Panc1 (cell line): Measurements from ENCODE around the gene POLR1C. TPM values are rescaled to one million over a fixed set of nuclear protein-coding genes. Genes with fewer than 3 reads are reported as not detected.
A peak's percentile ranks its signal among the peaks of the same experiment; 100 is the strongest.

Source experiments
- ATAC-seq: fragments of 200-7000 bp; cut with Tn5 transposase; 2 replicates; pipeline ENCODE4 v1.9.1; 2020; ENCODE audit warnings: mild to moderate bottlenecking, moderate library complexity
- BruUV-seq: library from RNA; stranded (reverse); fragments of 400-500 nt; replicated peaks from 2 replicates; lab custom pipeline; 2021; lab: Mats Ljungman, UMichigan
- CTCF ChIA-PET: fragments of 300-600 bp; sonication (Branson Sonifier 250); formaldehyde crosslinking; loops from one replicate; lab custom pipeline; 2022; ENCODE audit warnings: antibody characterized with exemption; lab: Charles Lee
- POLR2A ChIA-PET: fragments of 300-600 bp; sonication (Branson Sonifier 250); formaldehyde crosslinking; loops from one replicate; lab custom pipeline; 2022; ENCODE audit warnings: antibody characterized with exemption; lab: Charles Lee
- DNase-seq: peaks from one replicate; pipeline ENCODE4 v3.0.0-alpha.2; 2010; ENCODE audit warnings: low read depth, low spot score
- H3K27ac ChIP-seq: 2 replicates; pipeline ENCODE4 v1.5.1; 2011; ENCODE audit warnings: mild to moderate bottlenecking, low read length, inconsistent platforms
- H3K27me3 ChIP-seq: fragments of 200-500 bp; sonication (Bioruptor generic); 2 replicates; pipeline ENCODE4 v1.6.0; 2014; ENCODE audit warnings: low read length, inconsistent platforms; ENCODE audit not compliant: control insufficient read depth, insufficient read depth
- H3K36me3 ChIP-seq: fragments of 200-500 bp; sonication (Bioruptor generic); 2 replicates; pipeline ENCODE4 v1.5.1; 2014; ENCODE audit warnings: inconsistent platforms, mild to moderate bottlenecking, low read length, moderate library complexity; ENCODE audit not compliant: control insufficient read depth, insufficient read depth
- H3K4me1 ChIP-seq: 2 replicates; pipeline ENCODE4 v1.5.1; 2011; ENCODE audit warnings: inconsistent platforms, mild to moderate bottlenecking, low read length, moderate library complexity; ENCODE audit not compliant: control insufficient read depth, insufficient read depth
- H3K4me3 ChIP-seq, 2 experiments: 2 replicates each; pipeline ENCODE4 v1.5.1; 2011 to 2012; ENCODE audit warnings: low read depth in 2 of 2, low read length in 2 of 2, mild to moderate bottlenecking in 2 of 2, inconsistent platforms in 1 of 2, moderate library complexity in 1 of 2
- H3K9me3 ChIP-seq: fragments of 200-500 bp; sonication (Bioruptor generic); 2 replicates; pipeline ENCODE4 v1.5.1; 2014; ENCODE audit warnings: low read depth, mild to moderate bottlenecking, inconsistent platforms, low read length, moderate library complexity; ENCODE audit not compliant: control insufficient read depth, insufficient read depth
- POLR2AphosphoS5 ChIP-seq: IDR thresholded peaks from 2 replicates; pipeline ENCODE4 v1.6.1; 2012; ENCODE audit warnings: mild to moderate bottlenecking, low read depth, low read length, moderate library complexity
- SIN3A ChIP-seq: IDR thresholded peaks from 2 replicates; pipeline ENCODE4 v1.6.1; 2012; ENCODE audit warnings: low read depth, mild to moderate bottlenecking, low read length, moderate library complexity, borderline replicate concordance; ENCODE audit not compliant: insufficient read depth
- TCF7L2 ChIP-seq: IDR thresholded peaks from 2 replicates; pipeline ENCODE4 v1.6.1; 2011; ENCODE audit warnings: mild to moderate bottlenecking, low read depth, low read length, inconsistent platforms
- in situ Hi-C: cut with HindIII; loops from 2 replicates; pipeline ENCODE4 v1.10.0; 2016; ENCODE audit warnings: low sequenced_read_pairs, low pct_unique_long_range_greater_than_20kb
- intact Hi-C: fragments of 100-400 bp; cut with micrococcal nuclease; formaldehyde crosslinking; loops from one replicate; pipeline ENCODE4 v1.10.0; 2022; ENCODE audit not compliant: unreplicated experiment
- total RNA-seq: library from RNA; stranded (reverse); gene quantifications from one replicate; pipeline ENCODE4 v1.2.1, GENCODE V29; 2021; ENCODE audit not compliant: unreplicated experiment
- TF ChIP-seq, protein P1 (sequence below), 2 experiments: IDR thresholded peaks; 2 replicates each; pipeline ENCODE4 v1.6.1; 2011 to 2012; ENCODE audit warnings: low read depth in 2 of 2, control low read depth in 1 of 2, low read length in 1 of 2, mild to moderate bottlenecking in 1 of 2, moderate library complexity in 1 of 2; ENCODE audit not compliant: insufficient read depth in 1 of 2
- TF ChIP-seq, protein P2 (sequence below): fragments of 450-650 bp; IDR thresholded peaks from 2 replicates; pipeline ENCODE4 v1.5.1; 2017; ENCODE audit warnings: mild to moderate bottlenecking

The POLR1C gene
- total RNA-seq, 1 experiment from 2014 or later = 65.1 TPM

DNA sequence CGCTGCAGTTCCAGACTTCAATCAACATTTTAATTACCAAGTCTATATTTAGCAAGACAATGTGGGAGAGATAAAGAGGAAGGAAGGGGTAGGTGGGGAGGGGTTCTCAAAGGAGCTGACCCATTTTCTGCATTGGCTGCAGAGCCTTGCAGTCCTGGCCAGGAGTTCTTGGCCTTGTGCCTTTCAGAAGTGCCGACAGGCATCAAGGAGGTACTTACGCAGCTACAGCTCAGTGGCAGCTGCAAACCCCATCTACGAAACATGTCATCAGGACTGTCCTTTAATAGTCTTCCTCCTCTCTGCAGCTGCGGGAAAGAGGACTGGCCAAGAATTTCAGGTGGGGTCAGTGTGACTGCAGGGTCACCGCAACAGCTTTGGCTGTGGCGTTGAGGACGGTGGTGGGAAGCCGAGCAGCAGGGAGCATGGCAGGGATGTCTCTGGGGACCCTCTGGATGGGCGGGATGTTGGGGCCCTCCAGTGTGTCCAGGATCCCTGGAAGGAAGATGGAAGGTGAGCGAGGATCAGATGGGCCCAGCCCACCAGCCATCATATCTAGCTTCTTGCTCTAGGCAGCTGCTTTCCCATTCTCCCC, 5.0 kb upstream of the POLR1C start:
- H3K27me3 ChIP-seq = no peaks in the 10 kb centered on the region
- in situ Hi-C loops (no loop called here), intact Hi-C loops (no loop called here)
- no peak overlapping the region for H3K27ac ChIP-seq
- peaks cover 20% of the 10 kb centered on the region for H3K4me1 ChIP-seq
- no peak overlapping the region for H3K4me3 ChIP-seq
- DNase-seq = no peak
- no peak for ATAC-seq
- CTCF ChIA-PET = no interaction called here
- no peak for TF ChIP-seq TCF7L2
- TF ChIP-seq, protein P1, sequence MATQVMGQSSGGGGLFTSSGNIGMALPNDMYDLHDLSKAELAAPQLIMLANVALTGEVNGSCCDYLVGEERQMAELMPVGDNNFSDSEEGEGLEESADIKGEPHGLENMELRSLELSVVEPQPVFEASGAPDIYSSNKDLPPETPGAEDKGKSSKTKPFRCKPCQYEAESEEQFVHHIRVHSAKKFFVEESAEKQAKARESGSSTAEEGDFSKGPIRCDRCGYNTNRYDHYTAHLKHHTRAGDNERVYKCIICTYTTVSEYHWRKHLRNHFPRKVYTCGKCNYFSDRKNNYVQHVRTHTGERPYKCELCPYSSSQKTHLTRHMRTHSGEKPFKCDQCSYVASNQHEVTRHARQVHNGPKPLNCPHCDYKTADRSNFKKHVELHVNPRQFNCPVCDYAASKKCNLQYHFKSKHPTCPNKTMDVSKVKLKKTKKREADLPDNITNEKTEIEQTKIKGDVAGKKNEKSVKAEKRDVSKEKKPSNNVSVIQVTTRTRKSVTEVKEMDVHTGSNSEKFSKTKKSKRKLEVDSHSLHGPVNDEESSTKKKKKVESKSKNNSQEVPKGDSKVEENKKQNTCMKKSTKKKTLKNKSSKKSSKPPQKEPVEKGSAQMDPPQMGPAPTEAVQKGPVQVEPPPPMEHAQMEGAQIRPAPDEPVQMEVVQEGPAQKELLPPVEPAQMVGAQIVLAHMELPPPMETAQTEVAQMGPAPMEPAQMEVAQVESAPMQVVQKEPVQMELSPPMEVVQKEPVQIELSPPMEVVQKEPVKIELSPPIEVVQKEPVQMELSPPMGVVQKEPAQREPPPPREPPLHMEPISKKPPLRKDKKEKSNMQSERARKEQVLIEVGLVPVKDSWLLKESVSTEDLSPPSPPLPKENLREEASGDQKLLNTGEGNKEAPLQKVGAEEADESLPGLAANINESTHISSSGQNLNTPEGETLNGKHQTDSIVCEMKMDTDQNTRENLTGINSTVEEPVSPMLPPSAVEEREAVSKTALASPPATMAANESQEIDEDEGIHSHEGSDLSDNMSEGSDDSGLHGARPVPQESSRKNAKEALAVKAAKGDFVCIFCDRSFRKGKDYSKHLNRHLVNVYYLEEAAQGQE (IDR thresholded peaks at IDR 0.05; ENCODE audit: insufficient read depth in 1 of 2, low read depth in 2 of 2, low read length in 1 of 2) = no peak
- TF ChIP-seq POLR2AphosphoS5 = no peak
- TF ChIP-seq, protein P2, sequence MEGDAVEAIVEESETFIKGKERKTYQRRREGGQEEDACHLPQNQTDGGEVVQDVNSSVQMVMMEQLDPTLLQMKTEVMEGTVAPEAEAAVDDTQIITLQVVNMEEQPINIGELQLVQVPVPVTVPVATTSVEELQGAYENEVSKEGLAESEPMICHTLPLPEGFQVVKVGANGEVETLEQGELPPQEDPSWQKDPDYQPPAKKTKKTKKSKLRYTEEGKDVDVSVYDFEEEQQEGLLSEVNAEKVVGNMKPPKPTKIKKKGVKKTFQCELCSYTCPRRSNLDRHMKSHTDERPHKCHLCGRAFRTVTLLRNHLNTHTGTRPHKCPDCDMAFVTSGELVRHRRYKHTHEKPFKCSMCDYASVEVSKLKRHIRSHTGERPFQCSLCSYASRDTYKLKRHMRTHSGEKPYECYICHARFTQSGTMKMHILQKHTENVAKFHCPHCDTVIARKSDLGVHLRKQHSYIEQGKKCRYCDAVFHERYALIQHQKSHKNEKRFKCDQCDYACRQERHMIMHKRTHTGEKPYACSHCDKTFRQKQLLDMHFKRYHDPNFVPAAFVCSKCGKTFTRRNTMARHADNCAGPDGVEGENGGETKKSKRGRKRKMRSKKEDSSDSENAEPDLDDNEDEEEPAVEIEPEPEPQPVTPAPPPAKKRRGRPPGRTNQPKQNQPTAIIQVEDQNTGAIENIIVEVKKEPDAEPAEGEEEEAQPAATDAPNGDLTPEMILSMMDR = no peak
- TF ChIP-seq SIN3A = no peak
- peaks cover 8% of the 10 kb centered on the region; the same call in 1 of the 2 replicates for H3K36me3 ChIP-seq
- no TSS peak for BruUV-seq
- POLR2A ChIA-PET = no interaction called here
- H3K9me3 ChIP-seq = no peaks in the 10 kb centered on the region

DNA sequence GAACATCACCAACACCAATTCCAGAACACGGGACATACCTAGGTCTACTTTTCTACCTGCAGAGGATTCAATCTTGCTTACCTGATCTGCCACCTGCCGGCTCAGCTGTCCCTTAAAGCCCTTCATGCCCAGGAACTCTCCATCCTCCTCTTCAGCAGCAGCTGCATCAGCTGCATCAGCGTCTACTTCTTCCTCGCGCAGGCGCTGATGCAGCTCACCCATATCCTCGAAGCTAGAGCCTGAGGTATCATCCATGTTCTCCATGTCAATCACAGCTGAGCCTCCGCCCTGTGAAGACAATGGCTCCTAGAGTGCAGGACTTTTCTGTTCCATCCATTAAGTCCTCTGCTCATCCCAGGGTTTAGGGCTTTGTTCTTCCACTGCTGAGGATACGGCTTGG, 1.1 kb upstream of the POLR1C start:
- no peak for DNase-seq
- TF ChIP-seq, protein P2 = no peak
- intact Hi-C loops (no loop called here), in situ Hi-C loops (no loop called here)
- Histone ChIP-seq H3K27ac (peak overlapping the region; percentile 86), H3K27me3 (no peaks in the 10 kb centered on the region), H3K4me1 (peaks cover 17% of the 10 kb centered on the region), H3K9me3 (no peaks in the 10 kb centered on the region), H3K4me3 (peak overlapping the region; percentile 90 to 100), H3K36me3 (peaks cover 23% of the 10 kb centered on the region)
- no peak for ATAC-seq
- ChIA-PET POLR2A (no interaction called here), CTCF (no interaction called here)
- BruUV-seq = TSS peak; percentile 89
